ENCODE measurements around the gene TACO1.

Gene TACO1

DNA sequence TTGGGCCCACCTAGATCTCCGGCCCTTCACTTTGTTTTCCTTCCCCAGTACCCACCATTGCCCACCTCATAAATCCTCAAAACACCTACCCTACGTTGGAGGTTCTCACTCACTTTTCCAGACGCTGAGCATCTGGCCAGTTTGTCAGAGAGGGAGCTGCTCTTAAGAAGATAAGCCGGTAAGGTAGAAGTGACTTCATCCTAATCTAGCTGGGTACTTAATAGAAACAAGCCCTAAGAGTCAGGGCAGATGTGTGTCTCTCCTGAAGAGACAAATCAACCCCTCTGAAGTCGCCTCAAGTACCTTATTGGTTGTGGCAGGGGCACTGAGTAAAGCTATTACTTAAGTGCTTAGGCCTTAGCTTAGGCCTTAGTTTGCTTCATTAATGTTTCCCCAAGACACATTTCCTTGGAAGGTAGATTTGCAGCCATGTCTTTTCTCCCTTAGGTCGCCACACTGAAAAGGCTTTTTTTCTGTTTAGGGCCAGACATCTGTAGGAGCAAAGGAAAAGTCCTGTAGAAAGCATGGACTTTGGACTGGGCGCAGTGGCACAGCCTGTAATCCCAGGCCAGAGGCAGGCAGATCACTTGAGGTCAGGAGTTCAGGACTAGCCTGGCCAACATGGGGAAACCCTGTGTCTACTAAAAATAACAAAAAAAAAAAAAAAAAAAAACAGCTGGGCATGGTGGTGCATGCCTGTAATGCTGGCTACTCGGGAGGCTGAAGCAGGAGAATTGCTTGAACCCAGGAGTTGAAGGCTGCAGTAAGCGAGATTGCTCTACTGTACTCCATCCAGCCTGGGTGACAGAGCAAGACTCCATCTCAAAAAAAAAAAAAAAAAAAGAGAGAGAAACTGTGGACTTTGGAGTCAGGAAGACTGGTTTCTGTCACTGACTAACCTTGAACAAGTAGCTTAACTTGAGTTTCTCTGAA lies 1.0 kb downstream of the TACO1 start:
- DNase-seq: no peak

GRCh38 chr17:63609816-63610573 lies 9.3 kb downstream of the TACO1 start:
- no peak for DNase-seq

DNA sequence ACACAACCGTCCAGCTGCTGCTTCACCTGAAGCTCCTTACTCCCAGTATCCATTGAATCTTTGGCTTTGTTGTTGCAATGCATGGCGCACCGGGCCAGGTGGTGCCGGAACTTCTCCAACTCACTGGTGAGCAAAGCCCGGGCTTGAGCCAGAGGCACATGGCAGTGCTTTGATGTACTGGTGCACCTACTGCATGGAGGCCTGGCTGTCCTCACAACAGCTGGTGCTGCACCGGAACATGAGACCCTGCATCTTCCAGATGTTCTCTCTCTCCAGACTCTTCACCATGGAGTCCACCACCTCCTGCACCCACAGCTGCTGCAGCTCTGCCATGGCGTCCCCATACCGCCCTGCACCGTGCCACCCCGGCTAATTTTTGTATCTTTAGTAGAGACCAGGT lies 10.2 kb downstream of the TACO1 start:
- DNase-seq: no peak

- no peak for DNase-seq
Measured at GRCh38 chr17:63611354-63611753, 10.7 kb downstream of the TACO1 start.

GRCh38 chr17:63613663-63614062 lies 13.0 kb downstream of the TACO1 start:
- no peak for DNase-seq

- no peak for DNase-seq
Measured at GRCh38 chr17:63621229-63621683, 20.6 kb downstream of the TACO1 start.

DNA sequence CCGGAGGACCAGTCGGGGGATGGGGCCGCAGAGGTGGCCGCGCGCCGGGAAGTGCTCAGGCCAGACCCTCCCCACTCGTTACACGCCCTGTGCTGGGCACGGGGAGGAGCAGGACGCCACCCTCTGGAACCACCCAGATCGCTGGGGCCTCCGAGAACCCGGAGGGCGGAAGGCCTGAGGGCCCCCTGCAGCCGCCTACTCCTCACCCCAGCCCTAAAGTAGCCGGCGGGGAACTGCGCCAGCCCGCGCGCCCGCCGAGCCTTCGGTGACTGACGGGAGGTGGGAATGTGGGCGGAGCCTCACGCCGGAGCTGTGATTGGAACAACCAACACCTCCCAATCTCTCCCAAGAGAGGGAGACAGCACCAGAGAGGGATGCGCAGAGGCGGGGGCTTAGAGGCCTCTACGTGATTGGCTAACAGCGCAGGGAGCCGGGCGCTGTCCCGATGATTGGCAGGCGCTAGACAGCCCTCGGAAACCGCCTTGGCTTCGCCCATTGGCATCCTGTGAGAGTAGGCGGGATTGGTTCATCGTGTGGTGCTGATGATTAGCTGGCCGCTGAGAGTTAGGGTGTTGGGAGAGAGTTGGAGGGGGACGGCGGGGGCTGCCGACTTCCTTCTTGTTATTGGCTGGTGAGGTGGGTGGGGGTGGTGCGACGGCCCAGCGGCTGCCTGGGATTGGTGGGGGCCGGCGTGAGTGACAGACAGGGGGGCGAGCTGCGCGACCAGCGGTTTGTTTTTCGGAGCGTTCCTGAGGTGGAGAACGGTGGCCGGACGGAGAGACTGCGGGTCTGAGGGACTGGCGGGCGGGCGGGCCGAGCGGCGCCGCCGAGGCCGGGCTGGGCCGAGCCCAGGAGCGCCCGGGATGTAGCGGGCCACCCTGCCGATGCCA lies 21.2 kb downstream of the TACO1 start, which contains the start of gene MAP3K3:
TSS of gene MAP3K3 (plus strand) at position 734 of the 890 bp plus-strand sequence. CDS start 343 bp downstream, outside the sequence.
- peak; percentile 96 to 98 for DNase-seq

DNA sequence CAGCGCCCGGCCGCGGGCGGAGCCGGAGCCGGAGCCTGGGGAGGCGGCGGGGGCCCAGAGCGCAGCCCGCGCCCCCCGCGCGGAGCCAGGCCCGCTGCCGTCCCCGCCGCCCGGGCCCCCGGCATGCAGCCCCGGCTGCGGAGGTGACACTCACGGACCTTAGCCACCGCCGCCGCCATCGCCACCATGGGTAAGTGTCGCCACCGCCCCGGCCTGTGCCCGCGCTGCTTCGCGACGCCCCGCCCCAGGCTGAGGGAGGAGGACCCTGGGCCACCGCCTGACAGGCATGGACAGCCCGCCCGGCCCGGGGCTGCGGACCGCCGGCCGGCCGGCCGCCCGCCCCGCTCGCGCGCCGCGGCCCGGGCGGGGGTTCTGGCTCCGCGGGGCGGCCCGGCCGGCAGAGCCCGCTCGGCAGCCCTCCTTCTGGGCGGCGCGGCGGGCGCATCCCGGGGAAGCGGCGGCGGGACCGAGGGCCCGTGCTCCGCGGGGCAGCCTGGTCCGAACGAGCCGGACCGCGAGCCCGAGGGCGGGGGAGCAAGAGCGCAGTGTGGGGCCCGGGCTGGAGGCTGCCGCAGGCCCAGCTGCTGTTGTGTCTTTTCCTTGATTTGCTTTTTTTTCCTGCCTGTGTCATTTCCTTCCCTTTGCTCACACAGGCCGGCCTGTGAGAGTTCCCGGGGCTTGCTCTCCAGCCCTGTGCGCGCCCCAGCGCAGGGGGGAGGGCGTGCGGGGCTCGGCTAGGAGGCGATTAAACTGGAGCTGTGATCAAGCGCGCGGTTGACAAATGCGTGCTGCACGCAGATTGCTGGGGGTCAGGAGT lies 22.1 kb downstream of the TACO1 start:
- no peak for DNase-seq

GRCh38 chr17:63623786-63624530 lies 23.3 kb downstream of the TACO1 start:
- DNase-seq: no peak

GRCh38 chr17:63624531-63624880 lies 23.8 kb downstream of the TACO1 start:
- no peak for DNase-seq

DNA sequence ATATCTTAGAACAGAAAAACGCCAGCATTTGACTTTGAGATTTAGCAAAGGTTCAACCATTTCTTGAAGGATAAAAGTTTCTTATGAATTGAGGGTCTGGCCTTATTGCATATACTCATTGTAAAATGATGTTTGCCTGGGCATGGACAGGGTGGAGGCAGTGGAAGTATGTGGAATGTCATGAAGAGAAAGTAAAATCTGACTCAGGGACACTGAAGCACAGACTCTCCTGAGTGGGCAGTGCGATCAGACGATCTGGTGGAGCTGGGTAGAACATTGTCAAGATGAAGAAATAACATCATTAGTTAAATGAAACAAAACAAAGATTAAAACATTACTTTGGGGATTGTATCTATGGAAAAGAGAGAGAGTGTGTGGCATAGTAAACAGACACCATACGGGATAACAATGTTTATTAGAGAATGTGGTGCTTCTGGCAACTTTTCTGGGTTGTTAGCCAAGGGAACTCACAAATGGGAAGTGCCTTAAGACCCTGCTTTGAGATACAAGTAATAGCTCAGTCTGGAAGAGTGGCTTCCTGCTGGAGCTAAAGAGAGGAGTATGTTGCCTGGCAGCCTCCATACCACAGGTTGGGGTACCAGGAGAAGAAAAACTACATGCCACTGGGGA lies 26.0 kb downstream of the TACO1 start:
- DNase-seq: no peak

GRCh38 chr17:63629627-63630026 lies 28.9 kb downstream of the TACO1 start:
- DNase-seq: no peak

DNA sequence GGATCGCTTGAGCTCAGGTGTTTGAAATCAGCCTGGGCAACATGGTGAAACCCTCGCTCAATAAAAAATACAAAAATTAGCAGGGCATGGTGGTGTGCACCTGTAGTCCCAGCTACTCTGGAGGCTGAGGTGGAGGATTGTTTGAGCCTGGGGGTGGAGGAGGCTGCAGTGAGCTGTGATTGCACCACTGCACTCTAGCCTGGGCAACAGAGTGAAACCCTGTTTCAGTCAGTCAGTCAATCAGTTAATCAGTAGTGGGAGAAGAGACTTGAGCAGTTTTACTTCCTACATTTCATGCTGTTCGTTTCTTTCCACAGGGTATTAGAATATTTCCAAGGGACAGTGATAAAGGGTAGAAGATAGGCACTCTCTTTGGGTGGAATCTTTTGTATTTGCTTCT lies 30.4 kb downstream of the TACO1 start:
- DNase-seq: no peak

DNA sequence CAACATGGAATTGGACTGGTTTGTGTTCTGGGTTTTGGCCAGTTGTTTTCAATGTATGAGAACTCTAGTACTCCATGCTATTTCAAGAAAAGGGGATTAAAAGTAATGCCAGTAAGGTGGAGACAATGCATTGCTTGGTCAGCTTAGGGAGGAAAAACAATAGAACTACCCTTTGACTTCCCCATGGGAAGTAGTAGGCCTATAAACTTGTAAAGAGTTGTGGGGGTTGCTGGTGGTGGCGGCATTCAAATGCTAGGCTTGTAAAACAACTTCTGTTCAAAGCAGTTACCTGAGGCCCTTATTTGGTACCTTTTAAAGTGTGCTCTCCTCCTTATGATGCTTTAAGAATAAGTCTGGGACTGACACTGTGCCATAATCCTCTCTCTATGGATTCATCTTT lies 30.9 kb downstream of the TACO1 start:
- DNase-seq: no peak

GRCh38 chr17:63633742-63634141 lies 33.0 kb downstream of the TACO1 start:
- no peak for DNase-seq

DNA sequence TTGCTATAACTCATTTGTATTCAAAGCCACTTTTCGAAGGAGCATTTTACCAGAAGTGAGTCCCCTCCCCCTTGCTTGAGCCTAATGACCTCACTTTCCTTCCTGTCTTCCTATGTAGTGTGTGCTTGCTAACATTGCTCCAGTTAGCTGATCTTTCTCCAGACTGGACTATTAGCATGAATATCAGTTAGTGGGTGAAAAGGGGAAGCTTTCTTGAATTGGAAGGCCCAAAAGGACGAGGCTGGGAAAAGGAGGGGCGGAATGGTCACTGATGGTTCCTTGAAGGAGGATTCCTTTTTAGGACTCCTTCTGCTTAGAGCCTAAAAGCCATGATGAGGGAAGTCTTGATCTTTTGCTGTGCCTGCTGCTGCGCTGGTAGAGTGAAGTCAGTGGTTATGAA lies 33.5 kb downstream of the TACO1 start:
- DNase-seq: no peak

DNA sequence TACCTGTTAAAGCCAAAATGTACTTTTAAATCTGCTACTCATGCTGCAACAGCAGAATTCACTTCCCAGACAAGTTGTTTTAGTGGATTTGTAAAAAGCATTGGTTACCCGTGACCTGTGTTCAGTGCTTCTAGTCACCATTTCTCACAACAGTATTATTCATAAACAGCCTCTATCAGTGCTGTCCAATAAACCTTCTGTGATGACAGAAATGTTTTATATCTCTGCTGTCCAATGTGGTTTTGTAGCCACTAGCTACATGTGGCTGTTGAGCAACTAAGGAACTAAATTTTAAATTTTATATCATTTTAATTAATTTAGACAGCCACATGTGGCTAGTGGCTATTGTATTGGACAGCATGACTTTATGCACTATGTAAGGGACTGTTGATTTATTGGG lies 34.1 kb downstream of the TACO1 start:
- DNase-seq: no peak

DNA sequence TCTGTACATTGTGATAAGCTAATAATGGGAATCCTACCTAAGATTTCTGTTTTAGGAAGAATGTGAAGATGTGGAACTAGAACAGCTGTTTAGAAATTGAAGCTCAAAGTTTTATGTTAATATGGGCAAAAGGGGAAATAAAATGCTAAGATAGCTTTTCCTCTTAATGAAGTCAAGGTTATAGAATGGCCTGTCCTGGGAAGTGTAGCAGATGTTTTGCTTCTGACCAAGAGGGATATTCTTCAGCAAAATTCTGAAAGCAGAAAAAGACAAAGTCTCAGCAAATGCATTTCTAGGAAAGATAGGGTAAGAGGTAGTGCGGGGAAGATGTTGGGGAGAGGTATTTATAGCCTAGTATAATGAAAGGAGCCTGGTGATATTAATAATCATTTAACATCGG lies 34.6 kb downstream of the TACO1 start:
- no peak for DNase-seq

DNA sequence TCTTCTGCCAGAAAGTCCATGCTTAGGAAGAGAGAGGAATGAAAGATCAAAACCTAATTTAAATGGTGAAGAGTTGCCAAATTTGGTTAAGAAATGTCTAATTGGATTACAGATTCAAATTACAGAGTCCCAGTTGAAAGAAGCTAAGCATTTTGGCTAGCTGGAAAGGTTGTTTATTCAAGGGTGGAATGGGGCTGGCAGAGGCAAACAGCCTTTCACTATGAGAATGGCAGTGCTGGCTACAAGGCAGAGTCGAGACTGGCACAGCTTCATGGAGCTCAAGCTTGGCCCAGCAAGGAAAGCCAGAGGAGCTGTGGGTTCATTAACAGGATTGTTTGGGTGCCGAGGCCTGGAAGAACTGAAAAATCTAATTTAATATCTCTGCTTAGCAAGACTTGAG lies 35.1 kb downstream of the TACO1 start:
- no peak for DNase-seq

GRCh38 chr17:63639125-63639524 lies 38.4 kb downstream of the TACO1 start:
- no peak for DNase-seq

GRCh38 chr17:63640038-63640437 lies 39.3 kb downstream of the TACO1 start:
- DNase-seq: no peak
